HepG2 (cell line): ENCODE measurements around the gene SLC35F6. TPM values are rescaled to one million over a fixed set of nuclear protein-coding genes. Genes with fewer than 3 reads are reported as not detected.

Experiments used
- ATAC-seq: fragments of 200-7000 bp; cut with Tn5 transposase; 3 replicates; pipeline ENCODE4 v1.9.1; 2020; ENCODE audit warnings: mild to moderate bottlenecking, moderate library complexity
- BruUV-seq: library from RNA; stranded (reverse); fragments of 400-500 nt; replicated peaks from 2 replicates; lab custom pipeline; 2021; lab: Mats Ljungman, UMichigan
- CTCF ChIA-PET: fragments of 300-600 bp; formaldehyde crosslinking; extraction: SDS; loops from one replicate; lab custom pipeline; 2021; ENCODE audit warnings: low total read pairs, inconsistent platforms, low intra/inter-chr PET ratio; lab: Yijun Ruan, JAX
- POLR2A ChIA-PET: fragments of 350-600 bp; sonication (Branson Sonifier 250); formaldehyde crosslinking; loops from one replicate; lab custom pipeline; 2020; ENCODE audit warnings: antibody characterized with exemption, inconsistent platforms; lab: Yijun Ruan, JAX
- DNase-seq: peaks from one replicate; pipeline ENCODE4 v3.0.0-alpha.2; 2015; ENCODE audit warnings: low spot score
- FAIRE-seq: peaks from 3 replicates; lab custom pipeline; 2011; peaks lifted over from hg19 to GRCh38; lab: Jason Lieb, UNC
- H2AFZ ChIP-seq: one replicate; pipeline ENCODE4 v1.6.1; 2011; ENCODE audit warnings: low read length, inconsistent platforms
- H3K27ac ChIP-seq: fragments of 300-600 bp; 3 replicates; pipeline ENCODE4 v1.8.0; 2011; ENCODE audit warnings: mixed run types, mild to moderate bottlenecking, mixed read lengths, low read length, inconsistent platforms; ENCODE audit not compliant: insufficient read depth; ENCODE audit errors: extremely low read length
- H3K27me3 ChIP-seq, 2 experiments: fragments of 200-600 bp in 1 of 2; 2 replicates in 1 of 2; 3 replicates in 1 of 2; pipeline versions ENCODE4 v1.6.0 to v1.8.0; 2011; ENCODE audit warnings: low read length in 2 of 2, mild to moderate bottlenecking in 2 of 2, moderate library complexity in 2 of 2, inconsistent platforms in 1 of 2; ENCODE audit not compliant: insufficient read depth in 2 of 2, control insufficient read depth in 1 of 2
- H3K36me3 ChIP-seq, 2 experiments: fragments of 200-600 bp in 1 of 2; replicated peaks in 1 of 2; 2 replicates in 1 of 2; 3 replicates in 1 of 2; pipeline versions ENCODE4 v1.5.1 to v1.8.0; 2011; ENCODE audit warnings: low read length in 2 of 2, inconsistent platforms in 1 of 2; ENCODE audit not compliant: insufficient read depth in 2 of 2, control insufficient read depth in 1 of 2
- H3K4me1 ChIP-seq: 2 replicates; pipeline ENCODE4 v1.5.1; 2012; ENCODE audit warnings: low read length, inconsistent platforms; ENCODE audit not compliant: insufficient read depth
- H3K4me2 ChIP-seq: 2 replicates; pipeline ENCODE4 v1.6.0; 2011; ENCODE audit warnings: low read depth, low read length, inconsistent platforms
- H3K4me3 ChIP-seq, 3 experiments: fragments of 200-600 bp in 1 of 3; sonication (generic), shearing (Covaris generic) in 1 of 3; replicated peaks in 1 of 3; 2 replicates each; pipeline ENCODE4 v1.5.1; 2011 to 2016; ENCODE audit warnings: low read length in 3 of 3, inconsistent platforms in 2 of 3, low read depth in 2 of 3, mild to moderate bottlenecking in 2 of 3, control low read depth in 1 of 3, mixed read lengths in 1 of 3; ENCODE audit not compliant: insufficient read depth in 1 of 3
- H3K79me2 ChIP-seq: one replicate; pipeline ENCODE4 v1.6.1; 2011; ENCODE audit warnings: low read length, inconsistent platforms; ENCODE audit not compliant: insufficient read depth
- H3K9ac ChIP-seq: 2 replicates; pipeline ENCODE4 v1.6.0; 2011; ENCODE audit warnings: mild to moderate bottlenecking, low read depth, low read length, inconsistent platforms; ENCODE audit not compliant: insufficient read depth
- H3K9me3 ChIP-seq: 2 replicates; pipeline ENCODE4 v1.5.1; 2012; ENCODE audit warnings: mild to moderate bottlenecking, low read length
- H4K20me1 ChIP-seq: 2 replicates; pipeline ENCODE4 v1.6.0; 2011; ENCODE audit warnings: inconsistent platforms, mild to moderate bottlenecking, low read length, moderate library complexity; ENCODE audit not compliant: insufficient read depth
- FOSL2 ChIP-seq: sonication (generic); formaldehyde crosslinking; IDR thresholded peaks from 2 replicates; pipeline ENCODE4 v1.4.0; 2020; ENCODE audit warnings: missing genetic modification reagents
- MED8 ChIP-seq: sonication (generic); formaldehyde crosslinking; IDR thresholded peaks from 2 replicates; pipeline ENCODE4 v1.8.1; 2023; ENCODE audit warnings: mild to moderate bottlenecking, missing genetic modification reagents; ENCODE audit not compliant: insufficient replicate concordance
- MNT ChIP-seq: fragments of 450-650 bp; IDR thresholded peaks from 2 replicates; pipeline ENCODE4 v1.6.1; 2016
- PCBP2 ChIP-seq: fragments of 200-400 bp; formaldehyde crosslinking; optimal IDR thresholded peaks from 2 replicates; pipeline ENCODE3; 2018; ENCODE audit warnings: low read length, low read depth; ENCODE audit not compliant: poor library complexity, severe bottlenecking
- POGZ ChIP-seq: sonication (generic); formaldehyde crosslinking; IDR thresholded peaks from 2 replicates; pipeline ENCODE4 v1.4.0; 2020; ENCODE audit warnings: mild to moderate bottlenecking, missing genetic modification reagents
- RFX1 ChIP-seq: fragments of 450-650 bp; IDR thresholded peaks from 2 replicates; pipeline ENCODE4 v1.6.1; 2017
- SCMH1 ChIP-seq: sonication (generic); formaldehyde crosslinking; IDR thresholded peaks from 2 replicates; pipeline ENCODE4 v1.9.0; 2021; ENCODE audit warnings: missing genetic modification reagents, mild to moderate bottlenecking, borderline replicate concordance
- TBL1XR1 ChIP-seq: fragments of 150-350 bp; IDR thresholded peaks from 2 replicates; pipeline ENCODE4 v1.6.1; 2014; ENCODE audit warnings: borderline replicate concordance, low read length; ENCODE audit not compliant: partially characterized antibody
- ZFAT ChIP-seq: sonication (generic); formaldehyde crosslinking; conservative IDR thresholded peaks from 2 replicates; pipeline ENCODE4 v1.8.1; 2023; ENCODE audit warnings: missing genetic modification reagents, inconsistent platforms
- ZNF430 ChIP-seq: sonication (generic); formaldehyde crosslinking; IDR thresholded peaks from 2 replicates; pipeline ENCODE4 v1.9.0; 2021; ENCODE audit warnings: mild to moderate bottlenecking, missing genetic modification reagents
- ZNF574 ChIP-seq: sonication (generic); formaldehyde crosslinking; IDR thresholded peaks from 2 replicates; pipeline ENCODE4 v1.4.0; 2020; ENCODE audit warnings: missing genetic modification reagents
- ZNF792 ChIP-seq: IDR thresholded peaks from 2 replicates; pipeline ENCODE4 v1.6.1; 2016
- ZNF816 ChIP-seq: sonication (generic); formaldehyde crosslinking; IDR thresholded peaks from 2 replicates; pipeline ENCODE4 v1.8.0; 2022; ENCODE audit warnings: missing genetic modification reagents, mild to moderate bottlenecking, borderline replicate concordance
- WGBS: methylation state at CpG from one replicate; pipeline ENCODE4 v1.1.6; 2017; ENCODE audit warnings: low lambda C conversion rate; 5-methylcytosine and 5-hydroxymethylcytosine counted together
- in situ Hi-C: cut with HindIII; loops from 2 replicates; pipeline ENCODE4 v1.10.0; 2017; ENCODE audit warnings: low pct_unique_long_range_greater_than_20kb; ENCODE audit not compliant: extremely low pct_ligation_motif_present
- intact Hi-C: fragments of 100-400 bp; cut with micrococcal nuclease; formaldehyde crosslinking; loops from one replicate; pipeline ENCODE4 v1.10.0; 2022; ENCODE audit not compliant: unreplicated experiment
- polyA plus RNA-seq, 8 experiments: library from polyadenylated mRNA; depleted of rRNA in 3 of 8; stranded (reverse) in 7 of 8; unstranded in 1 of 8; fragments of >200 nt; fragmentation: Illumina TruSeq in 4 of 8; extraction: Trizol in 4 of 8; gene quantifications; 2 replicates each; pipeline versions ENCODE4 v1.2.1 to v1.2.3, GENCODE V29; 2011 to 2016; ENCODE audit warnings: low read depth in 4 of 8, missing spikeins in 1 of 8, mixed read lengths in 1 of 8; ENCODE audit not compliant: insufficient read depth in 1 of 8
- total RNA-seq, 5 experiments: library from RNA; depleted of rRNA; stranded (reverse); fragments of >200 nt; fragmentation: Illumina TruSeq; extraction: Trizol; gene quantifications; 2 replicates each; pipeline ENCODE4 v1.2.3, GENCODE V29; 2016; ENCODE audit warnings: low read depth in 1 of 5
- TF ChIP-seq, protein P1 (sequence below): sonication (generic); formaldehyde crosslinking; IDR thresholded peaks from 2 replicates; pipeline ENCODE4 v1.9.0; 2021; ENCODE audit warnings: missing genetic modification reagents, borderline replicate concordance
- TF ChIP-seq, protein P2 (sequence below): sonication (generic); formaldehyde crosslinking; IDR thresholded peaks from 2 replicates; pipeline ENCODE4 v1.5.0; 2020; ENCODE audit warnings: missing genetic modification reagents

SLC35F6 gene
- total and polyA plus RNA-seq, 2 of the 13 experiments (the other 11 are each of a cell fraction or from before 2014, with no cell fraction given) = 15.2 to 21.2 TPM

DNA sequence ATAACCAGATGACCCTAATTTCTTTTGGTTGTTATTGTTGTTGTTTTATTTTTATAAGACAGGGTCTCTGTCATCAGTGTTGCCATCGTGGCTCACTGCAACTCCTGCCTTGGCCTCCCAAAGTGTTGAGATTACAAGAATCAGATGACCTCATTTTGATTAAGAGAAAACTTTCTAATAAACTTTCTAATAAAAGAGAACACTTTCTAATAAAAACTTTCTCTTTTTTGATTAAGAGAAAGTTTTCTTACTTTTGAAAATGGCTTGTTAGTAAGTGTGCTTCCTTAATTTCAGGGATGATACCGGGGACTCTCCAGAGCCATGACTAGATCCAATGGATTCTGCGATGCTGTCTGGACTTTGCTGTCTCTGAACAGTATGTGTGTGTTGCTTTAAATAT lies 29.4 kb downstream of the SLC35F6 start:
- no peak for ATAC-seq
- no peak overlapping the region for H3K27ac ChIP-seq
- peaks cover 18 to 67% of the 10 kb centered on the region in 2 experiments for H3K36me3 ChIP-seq
- no peak overlapping the region for H3K4me3 ChIP-seq
- 97% methylated on average over 3 of the region's 3 CpGs for WGBS
- peaks cover 26% of the 10 kb centered on the region for H3K79me2 ChIP-seq
- no peaks in the 10 kb centered on the region for H3K27me3 ChIP-seq
- no peak overlapping the region for H3K9ac ChIP-seq
- H4K20me1 ChIP-seq = no peaks in the 10 kb centered on the region
- POLR2A ChIA-PET = no interaction called here
- no TSS peak for BruUV-seq
- no peaks in the 10 kb centered on the region for H3K9me3 ChIP-seq
- CTCF ChIA-PET = no interaction called here
- in situ Hi-C loops (no loop called here), intact Hi-C loops (no loop called here)
- FAIRE-seq = no peak
- H3K4me2 ChIP-seq = no peak overlapping the region
- H3K4me1 ChIP-seq = peaks cover 12% of the 10 kb centered on the region
- no peak for DNase-seq
- no peak overlapping the region for H2AFZ ChIP-seq
- TF ChIP-seq ZFAT (no peak), SCMH1 (CRISPR knock-in tag) (no peak), TBL1XR1 (no peak), PCBP2 (no peak), FOSL2 (no peak), ZNF430 (no peak), POGZ (no peak), ZNF574 (CRISPR knock-in tag) (no peak), MED8 (no peak), ZNF792 (CRISPR knock-in tag) (no peak), MNT (no peak), RFX1 (no peak), ZNF816 (CRISPR knock-in tag) (no peak)
- TF ChIP-seq, protein P1, sequence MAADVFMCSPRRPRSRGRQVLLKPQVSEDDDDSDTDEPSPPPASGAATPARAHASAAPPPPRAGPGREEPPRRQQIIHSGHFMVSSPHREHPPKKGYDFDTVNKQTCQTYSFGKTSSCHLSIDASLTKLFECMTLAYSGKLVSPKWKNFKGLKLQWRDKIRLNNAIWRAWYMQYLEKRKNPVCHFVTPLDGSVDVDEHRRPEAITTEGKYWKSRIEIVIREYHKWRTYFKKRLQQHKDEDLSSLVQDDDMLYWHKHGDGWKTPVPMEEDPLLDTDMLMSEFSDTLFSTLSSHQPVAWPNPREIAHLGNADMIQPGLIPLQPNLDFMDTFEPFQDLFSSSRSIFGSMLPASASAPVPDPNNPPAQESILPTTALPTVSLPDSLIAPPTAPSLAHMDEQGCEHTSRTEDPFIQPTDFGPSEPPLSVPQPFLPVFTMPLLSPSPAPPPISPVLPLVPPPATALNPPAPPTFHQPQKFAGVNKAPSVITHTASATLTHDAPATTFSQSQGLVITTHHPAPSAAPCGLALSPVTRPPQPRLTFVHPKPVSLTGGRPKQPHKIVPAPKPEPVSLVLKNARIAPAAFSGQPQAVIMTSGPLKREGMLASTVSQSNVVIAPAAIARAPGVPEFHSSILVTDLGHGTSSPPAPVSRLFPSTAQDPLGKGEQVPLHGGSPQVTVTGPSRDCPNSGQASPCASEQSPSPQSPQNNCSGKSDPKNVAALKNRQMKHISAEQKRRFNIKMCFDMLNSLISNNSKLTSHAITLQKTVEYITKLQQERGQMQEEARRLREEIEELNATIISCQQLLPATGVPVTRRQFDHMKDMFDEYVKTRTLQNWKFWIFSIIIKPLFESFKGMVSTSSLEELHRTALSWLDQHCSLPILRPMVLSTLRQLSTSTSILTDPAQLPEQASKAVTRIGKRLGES = no peak
- TF ChIP-seq, protein P2, sequence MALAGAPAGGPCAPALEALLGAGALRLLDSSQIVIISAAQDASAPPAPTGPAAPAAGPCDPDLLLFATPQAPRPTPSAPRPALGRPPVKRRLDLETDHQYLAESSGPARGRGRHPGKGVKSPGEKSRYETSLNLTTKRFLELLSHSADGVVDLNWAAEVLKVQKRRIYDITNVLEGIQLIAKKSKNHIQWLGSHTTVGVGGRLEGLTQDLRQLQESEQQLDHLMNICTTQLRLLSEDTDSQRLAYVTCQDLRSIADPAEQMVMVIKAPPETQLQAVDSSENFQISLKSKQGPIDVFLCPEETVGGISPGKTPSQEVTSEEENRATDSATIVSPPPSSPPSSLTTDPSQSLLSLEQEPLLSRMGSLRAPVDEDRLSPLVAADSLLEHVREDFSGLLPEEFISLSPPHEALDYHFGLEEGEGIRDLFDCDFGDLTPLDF (CRISPR knock-in tag) = no peak
